TTC549 (cell line): ENCODE data around the gene ACTR1B.
"Not testable (repeated sequence)": the region's sequence is repeated elsewhere in the genome, so short reads cannot be mapped to it uniquely, and the experiment has no call there.

Experiments used
- FAIRE-seq: peaks from 2 replicates; lab custom pipeline; 2012; peaks lifted over from hg19 to GRCh38; lab: Jason Lieb, UNC

Gene ACTR1B

DNA sequence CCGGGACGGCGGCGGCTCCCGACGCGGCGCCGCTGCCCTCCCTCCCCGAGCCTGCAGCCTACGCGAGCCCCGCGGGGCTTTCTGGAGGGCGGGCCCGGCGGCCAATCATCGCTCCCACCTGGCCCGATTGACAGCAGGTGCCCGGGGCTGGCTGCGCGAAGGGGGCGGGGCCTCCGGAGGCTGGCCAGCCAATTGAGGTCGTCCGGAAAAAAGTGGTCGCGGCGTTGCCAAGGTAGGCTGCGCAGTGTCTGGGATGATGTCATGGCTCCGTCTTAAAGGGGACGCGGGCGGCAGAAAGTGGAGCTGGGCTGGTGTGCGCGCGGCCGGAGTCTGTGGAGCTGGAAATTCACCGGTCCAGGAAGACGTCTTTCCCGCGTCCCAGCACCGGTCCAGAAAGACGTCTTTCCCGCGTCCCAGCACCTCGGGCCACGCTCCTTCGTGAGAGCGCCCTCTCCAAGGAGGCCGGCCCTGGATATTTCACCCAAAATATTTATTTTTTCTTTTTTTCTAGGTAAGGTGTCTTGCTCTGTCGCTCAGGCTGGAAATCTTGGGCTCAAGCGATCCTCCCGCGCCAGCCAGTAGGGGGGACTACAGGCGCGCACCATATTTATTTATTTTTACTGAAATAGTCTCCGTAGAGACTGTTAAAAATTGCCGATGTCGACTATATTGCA, at the start of gene ACTR1B:
Gene ACTR1B, minus strand, starts transcription at position 83 of the 674 bp plus-strand sequence. CDS start 154 bp downstream, outside the sequence.
- peak; percentile 85 for FAIRE-seq

DNA sequence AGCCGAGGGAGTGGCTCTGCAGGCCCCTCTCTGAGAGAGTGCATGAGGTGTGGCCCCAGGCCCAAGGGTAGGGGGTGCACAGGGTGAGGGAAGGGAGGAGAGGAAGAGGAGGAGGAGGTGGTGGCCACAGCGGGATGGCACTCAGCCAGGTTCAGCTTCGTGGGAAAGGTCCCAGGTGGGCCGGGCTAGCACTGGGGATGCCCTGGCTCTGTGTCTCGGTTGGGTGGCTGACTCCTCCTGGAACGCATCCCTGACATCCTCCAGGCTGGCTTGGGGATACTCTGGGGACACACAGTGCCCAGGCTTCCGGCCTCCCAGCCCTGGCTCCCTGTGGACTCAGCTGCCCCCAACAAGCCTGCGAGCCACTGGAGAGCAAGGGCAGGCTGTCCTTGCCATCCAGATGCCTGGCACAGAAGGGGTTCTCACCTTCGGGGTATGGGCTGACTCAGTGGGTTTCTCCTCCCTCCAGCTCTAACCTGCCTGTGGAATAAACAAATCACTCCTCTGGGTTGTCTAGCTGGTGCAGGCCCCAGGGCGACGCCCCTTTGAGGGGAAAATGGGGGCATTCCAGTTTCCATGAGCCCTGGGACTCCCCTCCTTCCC, 49.0 kb upstream of the ACTR1B start:
- no peak for FAIRE-seq

- not testable (repeated sequence) for FAIRE-seq
Measured at GRCh38 chr2:97712175-97712574, 48.3 kb upstream of the ACTR1B start.

- no peak for FAIRE-seq
Measured at GRCh38 chr2:97711394-97711711, 47.5 kb upstream of the ACTR1B start.

DNA sequence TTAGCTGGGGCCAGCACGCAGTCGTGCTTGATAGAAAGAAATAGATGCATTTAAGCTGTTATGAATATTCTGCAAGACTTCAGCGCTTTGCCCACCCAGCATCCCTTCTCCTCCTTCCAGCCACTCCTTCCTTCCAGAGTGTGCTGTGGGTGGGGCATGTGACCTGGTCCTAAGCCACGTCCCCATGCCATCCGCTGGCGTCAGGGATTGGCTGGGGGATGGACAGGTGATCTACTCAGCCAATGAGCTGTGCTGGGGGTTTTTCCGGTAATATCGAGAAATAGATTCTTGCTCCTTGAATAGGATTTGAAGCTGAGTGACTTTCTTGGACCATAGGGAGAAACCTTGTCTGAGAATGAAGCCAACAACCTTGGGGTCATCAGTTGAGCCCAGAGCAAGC, 44.8 kb upstream of the ACTR1B start:
- no peak for FAIRE-seq

DNA sequence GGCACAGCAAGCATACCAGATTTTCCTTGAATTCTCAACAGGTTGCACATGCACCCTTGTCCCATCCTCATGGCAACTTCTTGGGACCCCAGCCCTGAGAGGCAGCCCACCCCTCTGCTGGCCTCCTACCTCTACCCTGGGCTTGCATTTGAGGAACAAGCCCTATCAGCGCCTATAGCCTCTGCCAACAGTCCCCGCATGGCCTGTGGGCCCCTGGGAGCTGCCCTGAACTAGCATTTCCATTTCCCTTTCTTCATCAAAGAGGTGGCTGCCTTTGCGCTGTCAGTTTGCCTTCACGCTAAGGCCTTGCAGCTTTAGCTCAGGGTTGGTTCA, 44.2 kb upstream of the ACTR1B start:
- FAIRE-seq: no peak

DNA sequence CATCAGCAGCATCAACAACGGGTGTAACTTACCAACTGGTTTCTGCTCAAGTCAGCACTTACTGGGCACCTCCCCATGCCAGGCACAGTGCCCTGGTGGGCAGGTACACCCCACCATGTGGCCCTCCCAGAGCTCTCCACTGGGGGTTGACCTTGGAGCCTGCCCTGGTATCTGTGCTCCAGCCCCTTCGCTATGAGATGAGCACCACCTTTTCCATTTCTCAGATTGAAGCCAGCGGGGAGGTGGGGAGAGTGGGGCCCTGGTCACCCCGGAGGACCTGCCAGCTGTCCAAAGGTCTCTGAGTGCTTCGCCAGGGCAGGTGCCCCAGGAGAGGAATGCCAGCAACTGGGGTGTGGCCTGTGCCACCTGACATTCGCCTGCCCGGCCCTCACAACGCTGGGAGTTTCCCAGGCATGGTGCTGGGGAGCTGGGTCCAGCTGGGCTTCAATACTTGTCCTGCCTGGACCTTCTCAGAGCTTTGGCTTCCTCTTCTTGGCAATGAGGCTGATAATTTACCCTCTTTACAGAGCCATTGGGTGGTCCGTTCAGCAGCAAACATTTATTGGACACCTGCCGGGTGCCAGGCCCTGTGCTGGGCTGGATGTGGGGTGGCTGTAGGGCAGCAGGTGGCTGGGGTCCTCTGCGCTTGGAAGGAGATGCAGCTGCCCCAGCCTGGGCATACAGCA, 43.7 kb upstream of the ACTR1B start:
- FAIRE-seq: no peak

GRCh38 chr2:97706708-97707345, 43.0 kb upstream of the ACTR1B start:
- no peak for FAIRE-seq

DNA sequence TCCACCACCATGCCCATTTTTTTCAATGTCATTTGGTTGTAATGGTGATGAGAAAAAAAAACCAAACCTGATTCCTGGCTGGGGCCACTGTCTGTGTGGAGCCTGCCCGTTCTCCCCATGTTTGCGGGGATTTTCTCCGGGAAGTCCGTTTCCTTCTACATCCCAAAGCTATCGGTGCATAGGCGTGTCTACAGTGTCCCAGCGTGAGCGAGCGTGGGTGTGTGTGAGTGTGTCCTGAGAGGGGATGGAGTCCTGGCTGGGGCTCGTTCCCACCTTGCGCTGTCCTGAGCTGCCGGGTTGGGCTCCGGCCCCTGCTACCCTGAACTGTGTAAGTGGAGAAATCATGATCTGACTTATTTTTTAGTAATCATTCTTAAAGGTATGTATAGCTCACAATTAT, 42.3 kb upstream of the ACTR1B start:
- no peak for FAIRE-seq

DNA sequence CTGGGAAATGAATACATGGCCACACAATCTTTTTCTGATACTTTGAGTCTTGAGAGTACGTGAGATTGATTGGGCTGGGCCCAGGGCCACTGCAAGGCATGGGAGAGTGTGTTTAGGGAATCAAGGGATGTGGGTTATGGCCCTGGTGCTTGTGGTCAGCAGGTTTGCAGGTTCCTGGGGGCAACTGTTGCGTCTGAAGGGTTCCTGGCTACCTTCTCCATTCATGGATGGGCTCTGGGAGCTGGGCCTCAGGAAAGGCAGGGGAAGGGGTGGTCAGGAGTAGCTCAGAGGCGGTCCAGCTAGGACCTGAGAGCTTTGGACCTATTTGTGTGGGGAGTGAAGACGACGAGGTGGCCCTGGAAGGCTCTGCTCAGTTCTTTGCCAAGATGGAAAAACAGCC, 41.1 kb upstream of the ACTR1B start:
- no peak for FAIRE-seq

DNA sequence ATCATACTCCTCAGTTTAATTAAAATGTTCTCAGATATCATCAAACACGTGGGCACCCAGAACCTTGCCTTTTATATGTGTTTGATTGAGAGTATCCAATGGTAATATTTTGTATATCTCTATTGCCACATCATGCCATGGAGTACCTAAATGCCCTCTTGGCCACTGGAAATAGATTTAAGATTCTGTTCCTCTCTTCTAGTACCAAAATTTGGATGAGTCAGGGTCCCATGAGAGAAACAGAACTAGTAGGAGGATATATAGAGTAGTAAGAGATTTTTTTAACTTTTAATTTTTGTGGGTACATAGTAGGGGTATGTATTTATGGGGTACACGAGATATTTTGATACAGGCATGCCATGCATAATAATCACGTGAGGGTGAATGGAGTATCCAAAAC, 39.9 kb upstream of the ACTR1B start:
- no peak for FAIRE-seq

GRCh38 chr2:97702731-97703470, 39.1 kb upstream of the ACTR1B start:
- no peak for FAIRE-seq

DNA sequence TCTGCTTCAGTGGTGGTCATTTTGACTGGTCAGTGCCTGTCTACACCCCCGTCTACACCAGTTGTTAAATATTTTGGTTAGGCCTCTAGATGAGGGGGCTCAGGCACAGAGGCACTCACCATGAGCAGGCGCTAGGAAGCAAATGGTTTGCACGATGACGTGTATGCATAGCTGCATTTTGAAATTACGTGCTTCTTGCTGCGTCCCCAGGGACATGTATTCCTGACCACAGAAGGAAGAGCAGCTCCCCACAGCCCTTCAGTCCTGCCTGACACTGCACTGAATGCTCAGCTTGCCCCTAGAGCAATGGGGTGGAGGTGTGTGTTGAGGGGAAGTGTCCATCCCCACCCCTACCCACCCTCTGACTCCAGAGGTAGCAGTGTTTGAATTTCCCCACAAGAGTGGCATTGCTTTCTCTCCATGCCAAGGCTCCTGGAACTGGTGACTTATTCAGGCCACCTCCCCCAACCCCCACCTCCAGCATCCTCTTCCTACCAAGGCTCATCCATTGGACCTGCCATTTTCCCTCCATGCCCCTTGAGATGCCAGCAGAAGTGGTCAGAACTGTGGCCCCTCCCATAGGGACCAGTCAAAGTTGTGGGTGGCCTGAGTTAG, 38.1 kb upstream of the ACTR1B start:
- no peak for FAIRE-seq

DNA sequence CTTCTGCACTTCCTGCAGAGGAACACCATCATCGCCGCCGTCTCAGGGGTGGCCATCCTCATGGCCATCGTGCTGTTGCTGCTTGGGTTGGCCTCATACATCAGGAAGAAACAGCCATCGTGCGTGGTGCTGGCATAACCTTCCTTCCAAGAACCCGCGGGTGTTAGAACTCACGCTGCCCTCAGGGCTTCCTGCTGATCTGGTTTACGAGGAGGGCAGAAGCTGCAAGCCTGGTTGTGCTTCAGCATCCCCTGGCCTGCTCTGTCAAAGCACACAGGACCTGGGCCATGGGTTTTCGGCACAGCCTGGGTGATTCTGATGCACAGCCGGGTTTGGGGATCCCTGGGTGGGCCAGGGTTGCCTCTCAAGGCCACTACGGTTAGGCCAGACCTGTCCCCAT, 37.3 kb upstream of the ACTR1B start:
- FAIRE-seq: no peak

- peak; percentile 11 for FAIRE-seq
Measured at GRCh38 chr2:97699765-97700444, 36.1 kb upstream of the ACTR1B start.

DNA sequence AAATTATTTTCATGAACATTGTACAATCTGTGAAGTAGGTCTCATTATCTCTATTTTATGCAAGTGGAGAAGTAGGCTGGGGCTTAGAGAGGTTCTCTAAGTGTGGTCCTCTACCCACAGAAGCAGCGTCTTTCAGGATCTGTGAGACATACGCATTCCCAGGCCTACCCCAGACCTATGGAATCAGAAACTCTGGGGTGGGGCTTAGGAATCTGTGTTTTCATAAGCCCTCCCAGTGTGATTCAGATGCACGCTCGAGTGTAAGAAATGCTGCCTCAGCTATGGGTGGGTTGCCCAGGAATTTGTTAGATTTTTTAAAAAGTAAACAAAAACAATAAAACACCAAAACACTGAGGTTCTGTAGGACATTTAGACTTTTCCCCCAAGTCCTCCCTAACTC, 34.7 kb upstream of the ACTR1B start:
- no peak for FAIRE-seq

DNA sequence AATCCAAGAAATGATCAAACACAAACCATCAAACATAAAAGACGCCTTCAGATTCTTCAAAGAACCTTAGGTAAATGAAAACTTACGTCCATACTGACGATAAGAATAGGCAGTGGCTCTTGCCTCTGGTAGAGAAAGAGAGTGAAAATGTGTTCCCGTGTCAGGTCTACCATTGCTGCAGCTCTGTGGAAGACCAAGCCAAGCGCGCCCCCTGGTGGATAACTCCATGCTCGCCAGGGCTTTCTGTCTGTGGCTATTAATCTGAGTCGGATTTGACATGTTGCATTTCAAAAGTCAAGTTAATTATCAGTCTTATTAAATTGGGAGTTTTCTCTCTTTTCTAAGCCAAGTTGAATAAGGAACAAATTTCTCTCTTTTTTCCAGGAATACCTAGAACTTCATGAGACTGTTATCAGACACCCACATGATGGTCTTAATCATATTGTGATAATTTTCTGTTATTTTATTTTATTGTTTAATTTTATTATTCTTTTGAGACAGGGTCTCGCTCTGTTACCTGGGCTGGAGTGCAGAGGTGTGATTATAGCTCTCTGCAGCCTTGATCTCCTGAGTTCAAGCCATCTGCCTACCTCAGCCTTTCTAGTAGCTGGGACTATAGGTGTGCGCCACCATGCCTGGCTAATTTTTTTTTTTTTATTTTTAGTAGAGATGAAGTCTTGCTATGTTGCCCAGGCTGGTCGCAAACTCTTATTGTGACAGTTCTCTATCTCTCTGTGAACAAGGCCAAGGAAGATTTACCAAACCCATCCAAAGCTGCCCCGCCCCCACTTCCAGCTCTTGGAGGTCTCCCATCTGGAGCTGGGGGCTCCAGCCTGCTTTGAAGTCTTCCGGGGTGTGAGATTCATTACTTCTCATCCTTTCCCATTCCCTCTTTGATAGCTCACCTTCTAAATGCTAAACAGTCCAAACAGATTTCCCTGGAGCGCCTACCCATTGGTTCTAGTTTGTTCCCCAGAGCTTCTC, 33.7 kb upstream of the ACTR1B start:
- peak; percentile 95 for FAIRE-seq

- FAIRE-seq: no peak
Measured at GRCh38 chr2:97695744-97696143, 31.9 kb upstream of the ACTR1B start.

DNA sequence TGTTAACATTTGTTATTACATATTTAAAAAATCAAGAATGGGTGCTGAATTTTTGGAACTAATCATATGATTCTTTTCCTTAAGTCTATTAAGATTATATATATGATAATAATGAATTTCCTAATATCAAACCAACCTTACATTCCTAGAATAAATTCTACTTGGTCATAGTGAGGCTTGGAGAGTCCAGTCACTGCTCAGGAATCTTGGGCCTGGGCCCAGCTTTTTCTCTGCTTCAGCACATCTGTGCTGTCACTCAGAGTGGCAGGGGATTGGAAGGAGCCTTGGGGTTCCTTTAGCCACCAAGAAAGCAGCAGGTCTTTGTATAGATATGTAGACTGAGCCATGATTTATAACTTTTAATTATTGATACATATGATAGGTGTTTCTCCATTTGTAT, 29.6 kb upstream of the ACTR1B start:
- no peak for FAIRE-seq

GRCh38 chr2:97691166-97691565, 27.3 kb upstream of the ACTR1B start:
- FAIRE-seq: no peak
